MM.1S (cell line): ENCODE results near the gene TTPAL.

Experiments used
- DNase-seq: peaks from one replicate; pipeline ENCODE4 v3.0.0-alpha.2; 2015
- H2AFZ ChIP-seq: fragments of 300-600 bp; sonication (generic); 2 replicates; pipeline ENCODE4 v1.6.0; 2016; ENCODE audit warnings: antibody characterized with exemption, low read length
- H3F3A ChIP-seq: fragments of 300-600 bp; sonication (generic); 2 replicates; pipeline ENCODE4 v1.6.1; 2016; ENCODE audit warnings: mild to moderate bottlenecking, antibody characterized with exemption, low read length, moderate library complexity, mixed read lengths; ENCODE audit not compliant: insufficient read depth
- H3K27ac ChIP-seq: fragments of 300-600 bp; sonication (generic); 2 replicates; pipeline ENCODE4 v1.5.1; 2016; ENCODE audit warnings: mild to moderate bottlenecking, low read length
- H3K27me3 ChIP-seq: fragments of 300-600 bp; sonication (generic); replicated peaks from 2 replicates; pipeline ENCODE4 v1.6.0; 2016; ENCODE audit warnings: low read length; ENCODE audit not compliant: insufficient read depth
- H3K36me3 ChIP-seq: fragments of 300-600 bp; sonication (generic); replicated peaks from 2 replicates; pipeline ENCODE4 v1.6.1; 2016; ENCODE audit warnings: mild to moderate bottlenecking, low read length, mixed read lengths; ENCODE audit not compliant: insufficient read depth
- H3K4me1 ChIP-seq: fragments of 300-600 bp; sonication (generic); 2 replicates; pipeline ENCODE4 v1.6.1; 2016; ENCODE audit warnings: low read length, mixed read lengths
- H3K4me2 ChIP-seq: fragments of 300-600 bp; sonication (generic); 2 replicates; pipeline ENCODE4 v1.6.0; 2016; ENCODE audit warnings: low read depth, low read length
- H3K4me3 ChIP-seq: fragments of 300-600 bp; sonication (generic); 2 replicates; pipeline ENCODE4 v1.5.1; 2016; ENCODE audit warnings: low read length, mixed read lengths
- H3K79me2 ChIP-seq: fragments of 300-600 bp; sonication (generic); 2 replicates; pipeline ENCODE4 v1.6.1; 2016; ENCODE audit warnings: mixed run types, low read length, mixed read lengths
- H3K9ac ChIP-seq: fragments of 300-600 bp; sonication (generic); 2 replicates; pipeline ENCODE4 v1.6.1; 2016; ENCODE audit warnings: low read length, mixed read lengths
- H3K9me2 ChIP-seq: fragments of 300-600 bp; sonication (generic); replicated peaks from 2 replicates; pipeline ENCODE4 v1.6.1; 2016; ENCODE audit warnings: mild to moderate bottlenecking, low read length, mixed read lengths; ENCODE audit not compliant: insufficient read depth
- H3K9me3 ChIP-seq: fragments of 300-600 bp; sonication (generic); replicated peaks from 2 replicates; pipeline ENCODE4 v1.6.1; 2016; ENCODE audit warnings: mild to moderate bottlenecking, low read length, mixed read lengths; ENCODE audit not compliant: insufficient read depth
- H4K20me1 ChIP-seq: fragments of 300-600 bp; sonication (generic); 2 replicates; pipeline ENCODE4 v1.6.1; 2016; ENCODE audit warnings: mild to moderate bottlenecking, low read length, moderate library complexity, mixed read lengths; ENCODE audit not compliant: insufficient read depth
- EZH2 ChIP-seq: fragments of 300-600 bp; sonication (generic); optimal IDR thresholded peaks from 2 replicates; pipeline ENCODE3; 2017; ENCODE audit warnings: low read depth, mild to moderate bottlenecking, antibody characterized with exemption, low read length, mixed read lengths
- EZH2phosphoT487 ChIP-seq: fragments of 300-600 bp; sonication (generic); IDR thresholded peaks from 2 replicates; pipeline ENCODE4 v1.6.1; 2018; ENCODE audit warnings: antibody characterized with exemption, low read length
- TF ChIP-seq, protein P1 (sequence below): fragments of 300-600 bp; sonication (generic); IDR thresholded peaks from 2 replicates; pipeline ENCODE4 v1.5.1; 2016; ENCODE audit warnings: antibody characterized with exemption, low read length, mixed read lengths

TTPAL gene

DNA sequence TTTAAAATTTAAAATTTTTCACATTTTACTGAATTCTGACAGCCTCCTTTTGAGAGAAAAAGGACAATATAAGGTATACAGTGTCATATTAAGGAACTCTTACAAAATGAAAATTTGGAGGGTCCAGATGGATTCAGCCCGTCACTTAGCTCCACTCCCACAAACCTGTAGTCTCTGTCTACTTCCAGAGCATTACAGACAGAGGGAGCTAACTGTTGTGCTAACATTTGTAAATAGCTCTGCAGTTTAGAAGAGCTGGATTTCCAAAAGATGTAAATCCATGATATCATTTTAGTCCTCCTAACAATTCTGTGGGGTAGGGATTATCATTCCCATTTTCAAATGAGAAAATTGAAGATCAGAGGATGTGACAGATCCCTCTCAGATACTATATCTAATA lies 62.3 kb downstream of the TTPAL start:
- Histone ChIP-seq H3K9me3 (no peaks in the 10 kb centered on the region), H3K4me2 (no peak overlapping the region), H3K4me3 (no peak overlapping the region), H3K9ac (no peak overlapping the region), H2AFZ (no peak overlapping the region), H3K27ac (no peak overlapping the region), H3K4me1 (no peaks in the 10 kb centered on the region; the same call in 1 of the 2 replicates), H3K27me3 (no peaks in the 10 kb centered on the region), H3K36me3 (no peaks in the 10 kb centered on the region), H3F3A (no peaks in the 10 kb centered on the region), H3K79me2 (no peaks in the 10 kb centered on the region), H4K20me1 (no peaks in the 10 kb centered on the region), H3K9me2 (no peaks in the 10 kb centered on the region)
- DNase-seq = no peak
- TF ChIP-seq EZH2phosphoT487 (no peak), EZH2 (no peak)
- TF ChIP-seq, protein P1, sequence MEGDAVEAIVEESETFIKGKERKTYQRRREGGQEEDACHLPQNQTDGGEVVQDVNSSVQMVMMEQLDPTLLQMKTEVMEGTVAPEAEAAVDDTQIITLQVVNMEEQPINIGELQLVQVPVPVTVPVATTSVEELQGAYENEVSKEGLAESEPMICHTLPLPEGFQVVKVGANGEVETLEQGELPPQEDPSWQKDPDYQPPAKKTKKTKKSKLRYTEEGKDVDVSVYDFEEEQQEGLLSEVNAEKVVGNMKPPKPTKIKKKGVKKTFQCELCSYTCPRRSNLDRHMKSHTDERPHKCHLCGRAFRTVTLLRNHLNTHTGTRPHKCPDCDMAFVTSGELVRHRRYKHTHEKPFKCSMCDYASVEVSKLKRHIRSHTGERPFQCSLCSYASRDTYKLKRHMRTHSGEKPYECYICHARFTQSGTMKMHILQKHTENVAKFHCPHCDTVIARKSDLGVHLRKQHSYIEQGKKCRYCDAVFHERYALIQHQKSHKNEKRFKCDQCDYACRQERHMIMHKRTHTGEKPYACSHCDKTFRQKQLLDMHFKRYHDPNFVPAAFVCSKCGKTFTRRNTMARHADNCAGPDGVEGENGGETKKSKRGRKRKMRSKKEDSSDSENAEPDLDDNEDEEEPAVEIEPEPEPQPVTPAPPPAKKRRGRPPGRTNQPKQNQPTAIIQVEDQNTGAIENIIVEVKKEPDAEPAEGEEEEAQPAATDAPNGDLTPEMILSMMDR = no peak

DNA sequence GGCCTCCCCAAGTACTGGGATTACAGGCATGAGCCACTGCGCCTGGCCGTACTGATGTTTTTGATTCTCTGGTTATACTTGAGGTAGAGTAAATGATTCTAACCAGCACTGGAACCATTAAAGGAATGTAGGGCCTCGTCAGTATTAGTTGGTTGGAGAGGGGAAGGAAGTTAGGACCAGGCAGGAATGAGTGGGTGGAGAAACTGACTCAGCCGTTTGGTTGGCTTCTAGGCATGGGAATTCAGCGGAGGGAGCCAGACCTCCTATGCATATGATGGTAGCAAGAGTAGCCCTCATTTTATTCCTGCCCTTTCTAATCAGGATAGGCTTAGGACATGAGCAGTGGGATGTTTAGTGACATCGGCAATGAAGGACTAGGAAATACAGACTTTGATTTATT lies 65.2 kb downstream of the TTPAL start:
- Histone ChIP-seq H3K4me3 (no peak overlapping the region), H2AFZ (no peak overlapping the region), H3K4me2 (no peak overlapping the region), H3K79me2 (no peaks in the 10 kb centered on the region), H3K4me1 (peaks cover 2% of the 10 kb centered on the region), H3K27me3 (no peaks in the 10 kb centered on the region), H3K27ac (no peak overlapping the region), H3F3A (no peaks in the 10 kb centered on the region), H4K20me1 (no peaks in the 10 kb centered on the region), H3K9me2 (no peaks in the 10 kb centered on the region), H3K9me3 (no peaks in the 10 kb centered on the region), H3K9ac (no peak overlapping the region), H3K36me3 (no peaks in the 10 kb centered on the region)
- no peak for DNase-seq
- no peak for TF ChIP-seq EZH2
- no peak for TF ChIP-seq EZH2phosphoT487
- TF ChIP-seq, protein P1 = no peak

DNA sequence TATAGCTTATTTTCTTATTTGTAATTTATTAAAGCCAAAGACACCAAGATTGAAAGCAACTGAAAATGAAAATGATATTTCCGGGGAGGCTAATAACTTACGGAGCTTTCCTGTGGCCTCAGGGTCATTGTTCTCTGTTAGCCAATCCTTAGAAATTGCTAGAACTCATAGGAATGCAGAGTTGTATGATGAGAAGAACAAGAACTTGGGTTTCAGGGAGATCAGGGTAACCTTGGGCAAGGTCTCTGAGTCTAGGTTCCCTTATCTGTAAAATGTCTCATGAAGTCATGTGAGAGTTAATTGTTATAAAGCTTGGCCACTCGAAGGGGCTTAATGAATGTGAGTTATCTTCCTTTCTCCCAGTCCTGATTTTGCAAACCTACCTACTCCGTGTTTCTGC lies 66.3 kb downstream of the TTPAL start:
- H3K9ac ChIP-seq = no peak overlapping the region
- H3F3A ChIP-seq = no peaks in the 10 kb centered on the region
- no peak overlapping the region for H3K27ac ChIP-seq
- no peaks in the 10 kb centered on the region for H3K9me2 ChIP-seq
- H2AFZ ChIP-seq = peak overlapping the region; percentile 16; the same call in 1 of the 2 replicates
- H3K4me2 ChIP-seq = peak overlapping the region; percentile 15; the same call in 1 of the 2 replicates
- no peaks in the 10 kb centered on the region for H3K9me3 ChIP-seq
- H3K4me1 ChIP-seq = peaks cover 2% of the 10 kb centered on the region
- H3K4me3 ChIP-seq = no peak overlapping the region
- no peak for DNase-seq
- TF ChIP-seq EZH2 (no peak), EZH2phosphoT487 (no peak)
- TF ChIP-seq, protein P1 = no peak
- no peaks in the 10 kb centered on the region for H3K79me2 ChIP-seq
- no peaks in the 10 kb centered on the region for H4K20me1 ChIP-seq
- H3K27me3 ChIP-seq = no peaks in the 10 kb centered on the region
- no peaks in the 10 kb centered on the region for H3K36me3 ChIP-seq

DNA sequence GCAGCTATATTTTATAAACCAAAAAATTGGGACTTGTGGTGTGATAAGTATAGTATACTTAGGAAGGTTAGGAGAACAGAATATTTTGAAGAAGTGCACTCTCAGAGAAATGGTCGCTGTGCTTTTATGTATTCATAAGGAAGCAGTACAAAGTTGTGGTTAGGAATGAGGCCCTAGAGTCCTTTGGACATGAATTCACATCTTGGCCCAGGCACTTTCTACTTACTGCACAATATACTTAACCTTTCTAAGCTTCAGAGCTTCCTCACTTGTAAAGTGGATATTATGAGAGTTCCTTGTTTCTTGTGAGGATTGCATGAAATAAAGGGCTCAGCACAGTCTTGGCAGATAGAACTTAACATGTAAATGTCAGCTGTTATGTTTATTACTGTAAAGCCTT lies 67.2 kb downstream of the TTPAL start:
- Histone ChIP-seq H3K27ac (no peak overlapping the region), H3K4me1 (peaks cover 2% of the 10 kb centered on the region), H3K79me2 (no peaks in the 10 kb centered on the region), H3K4me3 (no peak overlapping the region), H3F3A (no peaks in the 10 kb centered on the region), H3K9me2 (no peaks in the 10 kb centered on the region), H3K36me3 (no peaks in the 10 kb centered on the region), H3K9ac (no peak overlapping the region), H3K4me2 (no peak overlapping the region), H2AFZ (no peak overlapping the region), H3K27me3 (no peaks in the 10 kb centered on the region), H4K20me1 (no peaks in the 10 kb centered on the region), H3K9me3 (no peaks in the 10 kb centered on the region)
- DNase-seq = no peak
- TF ChIP-seq, protein P1 = no peak
